ENCODE measurements around the gene GSTO2. TPM values are rescaled to one million over a fixed set of nuclear protein-coding genes. Genes with fewer than 3 reads are reported as not detected.

GSTO2 gene
- total RNA-seq, 1 experiment from 2014 or later, result 25.7 TPM

DNA sequence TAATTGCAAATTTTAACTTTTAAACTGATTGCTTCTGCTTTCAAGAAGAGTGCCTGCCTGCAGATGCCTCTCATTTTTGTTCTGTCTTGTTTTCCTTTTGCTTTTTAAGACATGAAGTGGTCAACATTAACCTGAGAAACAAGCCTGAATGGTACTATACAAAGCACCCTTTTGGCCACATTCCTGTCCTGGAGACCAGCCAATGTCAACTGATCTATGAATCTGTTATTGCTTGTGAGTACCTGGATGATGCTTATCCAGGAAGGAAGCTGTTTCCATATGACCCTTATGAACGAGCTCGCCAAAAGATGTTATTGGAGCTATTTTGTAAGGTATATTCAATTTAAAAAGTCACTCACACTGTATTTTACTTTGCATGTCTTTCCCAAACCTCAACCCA, 8.8 kb downstream of the GSTO2 start:
- Mint-ChIP-seq H3K36me3 (ENCODE audit: insufficient read depth, unreplicated experiment) (peaks cover 23% of the 10 kb centered on the region), H3K4me1 (ENCODE audit: low read depth, unreplicated experiment) (peaks cover 5% of the 10 kb centered on the region), H3K27me3 (ENCODE audit: unreplicated experiment) (no peaks in the 10 kb centered on the region), H3K4me3 (ENCODE audit: low read depth, unreplicated experiment) (no peak overlapping the region), H3K9me3 (ENCODE audit: low read depth, unreplicated experiment) (no peaks in the 10 kb centered on the region), H3K27ac (ENCODE audit: unreplicated experiment) (no peak overlapping the region)
- DNase-seq, result no peak
- intact Hi-C loops (cut with micrococcal nuclease; ENCODE audit: unreplicated experiment), result no loop called here
- no TSS peak for BruUV-seq (replicated peaks)
- TF ChIP-seq, protein P1, sequence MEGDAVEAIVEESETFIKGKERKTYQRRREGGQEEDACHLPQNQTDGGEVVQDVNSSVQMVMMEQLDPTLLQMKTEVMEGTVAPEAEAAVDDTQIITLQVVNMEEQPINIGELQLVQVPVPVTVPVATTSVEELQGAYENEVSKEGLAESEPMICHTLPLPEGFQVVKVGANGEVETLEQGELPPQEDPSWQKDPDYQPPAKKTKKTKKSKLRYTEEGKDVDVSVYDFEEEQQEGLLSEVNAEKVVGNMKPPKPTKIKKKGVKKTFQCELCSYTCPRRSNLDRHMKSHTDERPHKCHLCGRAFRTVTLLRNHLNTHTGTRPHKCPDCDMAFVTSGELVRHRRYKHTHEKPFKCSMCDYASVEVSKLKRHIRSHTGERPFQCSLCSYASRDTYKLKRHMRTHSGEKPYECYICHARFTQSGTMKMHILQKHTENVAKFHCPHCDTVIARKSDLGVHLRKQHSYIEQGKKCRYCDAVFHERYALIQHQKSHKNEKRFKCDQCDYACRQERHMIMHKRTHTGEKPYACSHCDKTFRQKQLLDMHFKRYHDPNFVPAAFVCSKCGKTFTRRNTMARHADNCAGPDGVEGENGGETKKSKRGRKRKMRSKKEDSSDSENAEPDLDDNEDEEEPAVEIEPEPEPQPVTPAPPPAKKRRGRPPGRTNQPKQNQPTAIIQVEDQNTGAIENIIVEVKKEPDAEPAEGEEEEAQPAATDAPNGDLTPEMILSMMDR (IDR thresholded peaks at IDR 0.05; ENCODE audit: unreplicated experiment), result no peak
- CTCF ChIA-PET, result no interaction called here

DNA sequence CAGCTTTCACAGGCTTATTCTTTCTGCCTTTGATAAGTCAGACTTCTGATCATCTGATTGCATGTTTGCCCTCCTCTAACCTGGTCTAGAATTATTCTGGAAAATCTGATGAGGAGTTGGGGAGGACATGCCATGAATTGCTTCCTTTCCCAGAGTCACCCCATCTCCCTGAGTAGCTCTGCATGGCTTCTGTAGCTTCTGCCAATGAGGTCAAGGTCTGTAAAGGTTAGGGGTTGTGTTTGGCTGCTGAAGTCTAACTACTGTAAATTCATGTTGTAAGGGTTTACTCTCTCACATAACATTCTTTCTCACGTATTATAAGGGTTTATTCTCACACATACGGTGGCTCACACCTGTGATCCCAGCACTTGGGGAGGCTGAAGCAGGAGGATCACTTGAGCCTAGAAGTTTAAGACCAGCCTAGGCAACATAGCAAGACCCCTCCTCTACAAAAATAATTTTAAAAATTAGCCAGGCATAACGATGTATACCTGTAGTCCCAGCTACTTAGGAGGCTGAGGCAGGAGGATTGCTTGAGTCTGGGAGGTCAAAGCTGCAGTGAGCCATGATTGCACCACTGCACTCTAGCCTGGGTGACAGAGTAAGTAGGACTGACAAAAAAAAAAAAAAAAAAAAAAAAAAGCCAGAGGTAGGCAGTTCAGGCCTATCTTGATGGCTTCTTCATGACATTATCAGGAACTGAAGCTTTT, 10.7 kb downstream of the GSTO2 start:
- Mint-ChIP-seq H3K4me1 (ENCODE audit: low read depth, unreplicated experiment) (peaks cover 5% of the 10 kb centered on the region), H3K36me3 (ENCODE audit: insufficient read depth, unreplicated experiment) (peaks cover 20% of the 10 kb centered on the region), H3K9me3 (ENCODE audit: low read depth, unreplicated experiment) (no peaks in the 10 kb centered on the region), H3K27me3 (ENCODE audit: unreplicated experiment) (no peaks in the 10 kb centered on the region), H3K27ac (ENCODE audit: unreplicated experiment) (no peak overlapping the region), H3K4me3 (ENCODE audit: low read depth, unreplicated experiment) (no peak overlapping the region)
- DNase-seq, result no peak
- CTCF ChIA-PET, result no interaction called here
- TF ChIP-seq, protein P1 (IDR thresholded peaks at IDR 0.05; ENCODE audit: unreplicated experiment), result no peak
- intact Hi-C loops (cut with micrococcal nuclease; ENCODE audit: unreplicated experiment), result no loop called here
- BruUV-seq (replicated peaks), result no TSS peak

DNA sequence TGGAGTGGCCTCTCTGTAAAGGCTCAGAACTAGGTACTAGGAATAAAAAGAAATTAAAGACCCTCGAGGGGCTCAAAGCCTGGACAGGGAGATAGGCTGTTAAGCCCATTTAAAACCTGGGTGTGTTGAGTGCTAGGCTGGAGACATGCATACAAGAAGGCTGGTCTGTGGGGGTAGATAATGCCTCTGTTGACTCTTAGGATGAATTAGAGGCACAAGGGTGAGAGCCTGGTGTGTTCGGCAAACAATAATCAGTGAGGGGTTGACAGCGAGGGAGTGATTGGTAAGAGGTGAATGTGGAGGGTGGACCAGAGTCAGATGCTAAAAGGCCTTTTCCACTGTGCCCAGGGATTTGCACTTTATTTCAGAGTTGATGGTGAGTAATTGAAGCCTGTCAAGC, 12.7 kb downstream of the GSTO2 start:
- Mint-ChIP-seq H3K9me3 (ENCODE audit: low read depth, unreplicated experiment) (no peaks in the 10 kb centered on the region), H3K4me1 (ENCODE audit: low read depth, unreplicated experiment) (peaks cover 5% of the 10 kb centered on the region), H3K36me3 (ENCODE audit: insufficient read depth, unreplicated experiment) (peaks cover 9% of the 10 kb centered on the region), H3K4me3 (ENCODE audit: low read depth, unreplicated experiment) (no peak overlapping the region), H3K27ac (ENCODE audit: unreplicated experiment) (no peak overlapping the region), H3K27me3 (ENCODE audit: unreplicated experiment) (no peaks in the 10 kb centered on the region)
- TF ChIP-seq, protein P1 (IDR thresholded peaks at IDR 0.05; ENCODE audit: unreplicated experiment), result no peak
- DNase-seq, result no peak
- intact Hi-C loops (cut with micrococcal nuclease; ENCODE audit: unreplicated experiment), result no loop called here
- no TSS peak for BruUV-seq (replicated peaks)
- CTCF ChIA-PET, result no interaction called here

DNA sequence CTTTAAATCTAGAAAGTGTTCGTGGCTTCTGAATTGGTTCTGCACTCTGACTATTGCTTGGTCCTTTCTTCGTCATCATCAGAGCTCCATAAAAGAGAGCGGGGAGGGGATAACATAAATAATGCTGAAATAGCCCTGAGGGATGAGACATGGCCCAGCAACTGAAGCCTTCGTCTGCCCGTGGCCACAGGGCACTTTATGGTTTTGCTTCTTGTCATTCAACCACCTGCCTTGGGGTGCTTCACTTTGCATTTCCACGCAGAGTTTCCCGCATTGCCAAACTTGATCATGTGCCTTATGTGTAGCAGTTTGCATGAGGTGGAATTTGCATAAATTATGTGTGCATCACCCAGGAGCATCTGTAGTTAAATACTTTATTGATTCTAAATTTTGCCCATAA, 15.9 kb downstream of the GSTO2 start:
- CTCF ChIA-PET, result no interaction called here
- intact Hi-C loops (cut with micrococcal nuclease; ENCODE audit: unreplicated experiment), result no loop called here
- H3K36me3 Mint-ChIP-seq (ENCODE audit: insufficient read depth, unreplicated experiment), result peaks cover 9% of the 10 kb centered on the region
- no peaks in the 10 kb centered on the region for H3K4me1 Mint-ChIP-seq (ENCODE audit: low read depth, unreplicated experiment)
- H3K27me3 Mint-ChIP-seq (ENCODE audit: unreplicated experiment), result no peaks in the 10 kb centered on the region
- no peaks in the 10 kb centered on the region for H3K9me3 Mint-ChIP-seq (ENCODE audit: low read depth, unreplicated experiment)
- TF ChIP-seq, protein P1 (IDR thresholded peaks at IDR 0.05; ENCODE audit: unreplicated experiment), result no peak
- H3K4me3 Mint-ChIP-seq (ENCODE audit: low read depth, unreplicated experiment), result no peak overlapping the region
- H3K27ac Mint-ChIP-seq (ENCODE audit: unreplicated experiment), result no peak overlapping the region
- no TSS peak for BruUV-seq (replicated peaks)
- no peak for DNase-seq
